Measurements from ENCODE around the gene TBC1D23.

GRCh38 chr3:100264242-100264641 is 3.5 kb downstream of the TBC1D23 start:
- TF ChIP-seq POLR2A (IDR thresholded peaks at IDR 0.05) = no peak
- no peak for TF ChIP-seq CTCF (IDR thresholded peaks at IDR 0.05)
